Measurements from ENCODE around the gene STK32B.

Gene STK32B

GRCh38 chr4:5479518-5480060 lies 428.3 kb downstream of the STK32B start:
- DNase-seq = no peak

- no peak for DNase-seq
Measured at GRCh38 chr4:5488413-5488812, 437.1 kb downstream of the STK32B start.

GRCh38 chr4:5489260-5489659 lies 438.0 kb downstream of the STK32B start:
- DNase-seq = no peak

GRCh38 chr4:5497489-5497888 lies 446.2 kb downstream of the STK32B start:
- no peak for DNase-seq

GRCh38 chr4:5500165-5500564 lies 448.9 kb downstream of the STK32B start:
- DNase-seq = no peak

- DNase-seq = no peak
Measured at GRCh38 chr4:5503336-5503936, 452.2 kb downstream of the STK32B start.

GRCh38 chr4:5504486-5504885 lies 453.2 kb downstream of the STK32B start:
- no peak for DNase-seq

GRCh38 chr4:5510504-5510903 lies 459.2 kb downstream of the STK32B start:
- DNase-seq = no peak

GRCh38 chr4:5511791-5512190 lies 460.5 kb downstream of the STK32B start:
- no peak for DNase-seq

GRCh38 chr4:5515646-5516045 lies 464.4 kb downstream of the STK32B start:
- no peak for DNase-seq

GRCh38 chr4:5517372-5517771 lies 466.1 kb downstream of the STK32B start:
- DNase-seq = no peak

- no peak for DNase-seq
Measured at GRCh38 chr4:5524446-5525299, 473.4 kb downstream of the STK32B start.

- DNase-seq = no peak
Measured at GRCh38 chr4:5526080-5526846, 475.0 kb downstream of the STK32B start.

GRCh38 chr4:5527211-5527610 lies 475.9 kb downstream of the STK32B start:
- DNase-seq = no peak

GRCh38 chr4:5528031-5528436 lies 476.8 kb downstream of the STK32B start:
- DNase-seq = no peak

GRCh38 chr4:5532100-5532499 lies 480.8 kb downstream of the STK32B start:
- no peak for DNase-seq

GRCh38 chr4:5539584-5539983 lies 488.3 kb downstream of the STK32B start:
- no peak for DNase-seq

GRCh38 chr4:5541169-5541568 lies 489.9 kb downstream of the STK32B start:
- DNase-seq = no peak

GRCh38 chr4:5543681-5544080 lies 492.4 kb downstream of the STK32B start:
- DNase-seq = no peak

GRCh38 chr4:5544762-5545161 lies 493.5 kb downstream of the STK32B start:
- DNase-seq = no peak

GRCh38 chr4:5545271-5545670 lies 494.0 kb downstream of the STK32B start:
- no peak for DNase-seq

- DNase-seq = no peak
Measured at GRCh38 chr4:5547651-5548249, 496.5 kb downstream of the STK32B start.

Data from activated CD4-positive, alpha-beta T cell treated with anti-CD3 and anti-CD28 coated beads for 48 hours (primary cell).